CD1c-positive myeloid dendritic cell (primary cell): ENCODE measurements around the gene RCSD1.
A peak's percentile ranks its signal among the peaks of the same experiment; 100 is the strongest.
"Not testable (repeated sequence)": the region's sequence is repeated elsewhere in the genome, so short reads cannot be mapped to it uniquely, and the experiment has no call there.

Experiments used
- DNase-seq: peaks from one replicate; pipeline ENCODE4 v3.0.0-alpha.2; 2016; ENCODE audit errors: extremely low spot score

Gene RCSD1

DNA sequence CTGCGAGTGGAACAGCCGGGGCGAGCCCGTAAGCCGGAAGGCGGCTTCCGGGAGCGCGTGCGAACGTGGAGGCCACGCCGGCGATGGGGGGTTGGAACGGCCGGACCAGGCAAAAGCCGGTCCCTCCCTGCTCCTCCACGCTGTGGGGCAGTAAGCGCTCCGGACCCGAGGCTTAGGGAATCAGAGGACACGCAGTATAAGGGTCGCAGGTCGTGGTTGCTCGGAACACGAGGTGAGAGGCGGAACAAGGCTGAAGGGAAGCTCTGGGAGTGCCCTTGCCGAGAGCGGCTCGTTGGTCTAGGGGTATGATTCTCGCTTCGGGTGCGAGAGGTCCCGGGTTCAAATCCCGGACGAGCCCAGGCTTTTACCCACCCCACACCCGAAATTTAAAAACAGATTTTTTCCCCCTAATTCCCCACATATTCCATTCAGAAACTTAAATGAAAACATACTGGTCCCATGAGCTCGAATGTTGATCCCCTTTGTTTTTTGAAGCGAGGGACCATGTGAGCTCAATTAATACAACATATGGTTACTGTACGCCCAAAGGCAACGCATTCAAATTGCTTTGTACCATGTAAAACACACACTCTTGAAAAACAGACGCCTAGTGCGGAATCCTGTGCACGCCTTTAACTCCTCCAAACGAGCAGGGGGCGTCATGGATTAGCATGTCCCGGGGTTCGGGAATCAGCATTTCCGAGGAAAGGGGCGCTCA, 84.6 kb downstream of the RCSD1 start:
- peak; percentile 88 for DNase-seq

DNA sequence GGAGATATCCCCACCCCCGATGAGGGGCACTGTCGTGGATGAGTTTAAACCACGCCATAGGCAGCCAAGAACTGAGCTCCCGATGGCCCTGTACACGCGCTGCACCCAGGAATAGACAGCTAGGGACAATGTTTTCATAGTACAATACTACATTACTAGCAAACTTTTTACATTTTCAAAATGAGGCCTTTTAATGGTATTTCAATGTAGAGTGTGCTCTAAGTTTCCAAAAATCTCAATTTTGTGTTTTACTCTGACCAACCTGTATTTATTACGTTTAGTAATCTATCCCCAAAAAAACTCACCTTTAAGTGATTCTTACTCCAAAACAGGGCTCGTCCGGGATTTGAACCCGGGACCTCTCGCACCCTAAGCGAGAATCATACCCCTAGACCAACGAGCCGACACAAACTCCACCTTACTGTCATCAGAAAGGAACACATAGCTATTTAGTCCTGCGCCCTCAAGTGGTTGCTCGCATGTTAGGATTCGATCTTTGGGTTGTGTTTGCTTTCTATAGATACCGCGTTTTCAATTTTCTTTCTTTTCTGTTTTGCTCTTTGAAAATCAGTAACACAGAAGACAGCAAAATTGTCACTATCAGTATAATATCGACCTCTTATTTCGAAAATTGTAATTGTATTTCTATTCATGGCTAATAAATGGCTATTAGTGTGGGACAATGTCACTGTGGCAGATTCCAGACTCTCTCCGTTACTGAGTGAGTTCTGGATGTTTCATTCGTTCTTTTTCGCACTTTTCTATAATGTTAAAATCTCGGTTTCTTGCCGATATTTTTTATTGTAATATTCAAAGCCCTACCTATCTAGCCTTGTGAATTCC, 85.3 kb downstream of the RCSD1 start:
- DNase-seq = peak; percentile 93

DNA sequence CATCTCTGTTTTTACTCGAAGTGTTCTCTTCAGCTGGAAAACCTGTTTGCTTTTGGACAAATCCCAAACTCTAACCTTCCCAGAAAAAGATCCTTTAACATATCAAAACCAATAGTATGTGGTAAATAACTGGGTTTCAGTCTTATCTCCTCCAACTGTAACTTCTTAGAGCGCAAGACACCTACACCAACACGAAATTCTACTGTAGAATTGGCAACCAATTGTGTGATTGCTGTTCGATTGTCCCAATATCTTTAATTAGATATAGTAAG, 85.9 kb downstream of the RCSD1 start:
- DNase-seq = no peak

DNA sequence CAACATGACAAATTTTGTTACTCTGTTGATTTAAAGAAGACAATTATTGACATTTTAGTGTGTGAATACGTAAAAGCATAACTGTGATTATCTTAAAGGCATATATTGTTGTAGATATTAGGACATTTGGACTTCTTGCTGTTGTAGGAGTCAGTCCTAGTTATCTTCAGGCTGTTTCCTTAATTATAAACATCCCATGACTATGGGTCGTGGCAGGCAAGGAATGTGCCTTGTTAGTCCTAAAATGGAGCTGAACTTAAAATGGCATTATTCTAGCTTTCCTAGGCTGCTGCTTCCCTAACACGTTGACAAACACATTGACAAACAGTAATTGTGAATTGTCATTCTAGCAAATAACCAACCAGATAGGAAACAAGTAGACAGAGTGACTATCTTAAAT, 87.3 kb downstream of the RCSD1 start:
- DNase-seq = no peak

DNA sequence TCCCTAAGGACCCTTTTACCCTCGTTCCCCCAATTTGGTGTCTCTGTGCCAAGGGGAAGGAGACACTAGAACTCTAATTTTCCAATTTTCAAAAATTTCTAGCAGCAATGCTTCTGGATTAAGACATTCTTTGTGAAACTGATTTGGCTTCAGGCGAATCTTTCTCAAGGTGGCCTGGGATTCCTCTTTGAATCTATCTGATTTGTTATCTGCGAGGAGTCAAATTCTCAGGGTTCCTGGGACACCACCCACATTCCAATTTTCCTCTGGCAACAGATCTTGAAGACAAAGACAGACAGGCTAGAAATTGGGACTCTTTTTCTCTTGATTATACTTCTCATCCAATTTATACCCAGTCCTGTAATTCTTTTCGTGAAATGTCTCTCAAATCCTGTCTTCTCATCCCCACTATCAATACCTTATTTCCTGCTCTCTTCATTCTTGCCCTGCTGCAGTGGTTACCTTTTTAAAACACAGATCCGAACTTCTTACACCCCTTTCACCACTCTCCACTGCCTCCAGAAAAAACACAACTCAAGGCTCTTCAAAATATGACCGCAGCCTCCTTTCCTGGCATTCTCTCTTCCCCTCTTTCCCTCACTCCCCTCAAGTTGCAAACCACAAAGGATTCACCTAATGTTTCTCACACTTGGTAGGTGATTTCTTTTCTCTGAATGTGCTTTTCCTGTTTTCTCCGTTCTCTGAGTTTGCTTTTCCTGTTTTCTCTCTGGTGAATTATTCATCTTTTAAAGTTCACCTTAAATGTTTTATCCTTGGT, 89.1 kb downstream of the RCSD1 start:
- no peak for DNase-seq

DNA sequence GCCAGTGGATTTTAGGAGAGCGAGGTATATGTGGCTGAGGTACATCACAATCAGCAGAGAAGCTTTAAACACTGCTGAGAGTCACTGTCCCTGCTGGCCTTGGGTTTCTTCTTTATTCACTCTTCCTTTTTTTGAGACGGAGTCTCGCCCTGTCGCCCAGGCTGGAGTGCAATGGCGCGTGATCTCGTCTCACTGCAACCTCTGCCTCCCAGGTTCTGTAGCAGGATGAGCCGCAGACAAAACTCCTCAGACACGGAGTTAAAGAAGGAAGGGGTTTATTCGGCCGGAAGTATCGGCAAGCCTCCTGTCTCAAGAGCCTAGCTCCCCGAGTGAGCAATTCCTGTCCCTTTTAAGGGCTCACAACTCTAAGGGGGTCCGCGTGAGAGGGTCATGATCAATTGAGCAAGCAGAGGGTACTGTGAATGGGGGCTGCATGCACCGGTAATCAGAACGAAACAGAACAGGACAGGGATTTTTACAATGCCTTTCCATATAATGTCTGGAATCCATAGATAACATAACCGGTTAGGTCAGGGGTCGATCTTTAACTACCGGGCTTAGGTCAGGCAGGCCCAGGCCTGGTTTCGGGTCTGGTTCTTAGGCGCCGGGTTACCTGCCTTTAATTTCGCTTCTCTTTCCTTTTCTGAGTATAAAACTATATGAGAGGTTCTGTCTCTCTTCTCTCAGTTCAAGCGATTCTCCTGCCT, 89.8 kb downstream of the RCSD1 start:
- not testable (repeated sequence) for DNase-seq

DNA sequence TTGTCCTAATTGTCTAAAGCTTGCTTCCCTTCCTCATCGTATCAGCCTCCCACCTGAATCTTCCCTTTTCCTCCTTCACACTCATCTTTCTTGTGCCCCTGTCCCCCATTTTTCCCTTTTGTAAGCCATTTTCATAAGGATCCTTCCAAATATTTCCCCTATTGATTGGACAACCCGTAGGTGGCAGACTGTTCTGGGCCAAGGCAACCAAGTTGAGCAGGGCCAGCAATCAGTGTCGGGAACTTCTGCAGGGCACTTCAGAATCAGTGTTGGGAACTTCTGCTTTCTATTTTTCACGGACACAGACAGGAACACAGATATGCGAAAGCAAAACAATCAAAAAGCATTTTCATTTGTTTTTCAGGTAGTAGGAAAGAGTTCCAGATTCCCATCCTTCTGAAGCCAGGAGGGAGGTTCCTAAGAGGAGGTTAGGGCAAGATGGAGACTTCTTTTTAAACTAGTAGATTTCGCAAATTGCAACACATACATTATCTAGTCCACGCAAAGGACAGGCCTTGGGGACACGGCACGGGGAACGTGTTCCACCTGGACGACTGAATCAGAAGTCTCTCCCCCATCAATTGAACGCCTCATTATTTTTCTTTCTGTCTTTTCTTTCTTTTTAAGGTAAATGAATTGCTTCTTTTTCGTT, 91.1 kb downstream of the RCSD1 start:
- peak; percentile 66 for DNase-seq

DNA sequence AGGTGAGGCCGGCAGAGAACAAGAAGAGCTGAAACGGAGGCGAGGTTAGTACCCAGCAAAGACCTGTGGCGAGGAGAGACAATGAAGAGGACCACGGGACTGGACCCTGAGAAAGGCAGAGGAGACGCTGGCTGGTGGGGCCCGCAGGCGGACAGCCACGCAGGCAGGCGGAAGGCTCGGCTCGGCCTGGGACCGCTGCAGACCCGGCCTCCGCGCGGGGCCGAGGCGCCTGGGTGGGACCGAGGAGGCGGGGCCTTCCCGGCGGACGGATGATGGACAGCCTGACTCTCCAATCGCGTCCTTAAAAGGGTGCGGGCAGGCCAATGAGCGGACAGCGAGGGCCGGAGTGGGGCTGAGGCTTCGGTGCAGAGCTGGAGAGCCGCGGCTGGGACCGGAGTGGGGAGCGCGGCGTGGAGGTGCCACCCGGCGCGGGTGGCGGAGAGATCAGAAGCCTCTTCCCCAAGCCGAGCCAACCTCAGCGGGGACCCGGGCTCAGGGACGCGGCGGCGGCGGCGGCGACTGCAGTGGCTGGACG, 91.7 kb downstream of the RCSD1 start, which contains the start of gene MPZL1:
TSS of gene MPZL1 (plus strand) at position 366 of the 535 bp plus-strand sequence. CDS start 170 bp downstream, outside the sequence.
- DNase-seq = peak; percentile 96

DNA sequence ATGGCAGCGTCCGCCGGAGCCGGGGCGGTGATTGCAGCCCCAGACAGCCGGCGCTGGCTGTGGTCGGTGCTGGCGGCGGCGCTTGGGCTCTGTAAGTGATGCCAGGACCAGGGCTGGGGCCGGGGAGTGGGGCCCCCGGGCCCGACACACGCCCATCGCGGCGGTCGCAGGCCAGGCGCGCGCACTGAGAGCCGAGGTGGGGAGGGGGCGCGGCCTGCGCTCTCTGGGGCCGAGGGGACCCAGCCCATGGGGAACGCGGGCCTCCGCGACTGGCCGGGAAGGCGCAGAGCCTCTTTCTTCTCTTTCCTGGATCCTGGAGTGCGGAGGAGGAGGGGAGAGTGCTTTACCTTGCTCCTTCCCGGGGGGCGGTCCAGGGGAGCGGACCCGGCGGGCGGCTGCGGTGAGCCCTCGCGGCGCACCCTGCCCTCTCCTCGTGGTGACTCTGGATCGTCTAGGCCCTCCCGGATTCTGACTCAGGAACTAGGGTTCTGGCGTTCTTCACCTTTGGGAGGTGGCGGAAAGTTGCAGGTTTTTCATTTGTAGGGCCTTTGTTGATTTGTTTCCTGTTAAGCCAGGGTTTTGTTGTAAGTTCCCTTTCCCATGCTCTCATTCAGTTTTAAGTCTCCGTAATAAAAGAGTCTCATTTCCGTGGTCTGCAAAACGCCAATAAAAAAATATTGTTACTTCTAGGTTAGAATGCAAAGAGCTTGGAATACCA, 92.3 kb downstream of the RCSD1 start:
- DNase-seq = peak; percentile 30

DNA sequence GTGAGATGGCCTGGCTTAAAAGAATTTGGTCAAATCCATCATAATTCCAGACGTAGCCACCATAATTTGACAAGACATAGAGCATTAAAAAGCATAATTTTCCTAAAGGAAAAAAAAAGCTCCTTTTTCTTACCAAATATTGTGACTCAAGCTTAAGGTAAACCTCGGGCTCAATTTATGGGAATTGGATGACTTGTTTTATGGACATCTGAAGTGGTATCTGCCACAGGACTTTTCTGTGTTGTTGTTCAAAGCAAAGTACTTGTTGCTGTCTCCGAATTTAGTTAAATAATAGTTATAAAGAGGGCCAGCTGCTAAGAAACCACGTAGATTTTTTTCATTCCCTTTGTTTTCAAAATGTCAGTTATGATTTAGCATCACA, 92.8 kb downstream of the RCSD1 start:
- DNase-seq = no peak

DNA sequence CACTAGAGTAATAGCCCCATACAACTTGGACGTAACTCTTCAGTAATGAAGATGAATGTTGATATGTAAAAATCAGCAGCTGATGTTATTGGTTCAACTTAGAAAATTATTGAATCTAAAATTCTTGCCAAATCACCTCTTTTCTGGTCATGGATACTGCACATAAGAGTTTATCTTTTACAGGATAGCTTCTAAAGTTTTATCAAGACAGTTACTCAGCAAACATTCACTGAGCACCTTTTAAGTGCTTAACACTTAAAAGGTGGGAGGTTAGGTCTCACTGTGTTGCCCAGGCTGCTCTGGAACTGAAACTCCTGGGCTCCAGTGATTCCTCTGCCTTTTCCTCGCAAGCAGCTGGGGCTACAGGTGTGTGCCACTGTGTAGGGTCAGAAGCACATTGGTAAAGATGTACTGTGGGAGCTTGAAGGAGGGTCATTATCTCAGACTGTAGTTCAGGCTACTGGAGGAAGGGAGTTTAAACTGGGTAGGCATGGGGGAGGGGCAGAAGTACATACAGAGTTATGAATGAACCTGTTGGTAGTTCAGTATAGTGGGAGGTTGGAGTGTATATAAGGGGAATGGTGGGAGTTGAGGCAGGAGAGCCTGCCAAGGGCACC, 93.8 kb downstream of the RCSD1 start:
- DNase-seq = no peak

DNA sequence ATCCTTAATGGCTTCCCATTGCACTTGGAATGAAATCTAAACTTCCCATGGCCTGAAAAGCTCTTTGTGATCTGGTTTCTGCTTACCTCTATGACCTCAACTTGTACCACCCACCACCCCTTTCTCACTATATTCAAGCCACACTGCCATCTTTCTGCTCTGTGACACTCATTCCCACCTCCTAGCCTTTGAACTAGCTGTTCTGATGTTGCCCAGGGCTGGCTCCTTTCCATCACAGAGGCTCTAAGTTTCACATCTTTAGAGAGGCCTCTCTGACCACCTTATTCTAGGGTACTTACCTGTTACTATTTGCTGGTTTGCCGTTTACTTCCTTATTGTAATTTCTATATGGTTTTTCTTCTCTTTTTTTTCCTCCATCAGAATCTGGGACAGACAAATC, 96.0 kb downstream of the RCSD1 start:
- no peak for DNase-seq

DNA sequence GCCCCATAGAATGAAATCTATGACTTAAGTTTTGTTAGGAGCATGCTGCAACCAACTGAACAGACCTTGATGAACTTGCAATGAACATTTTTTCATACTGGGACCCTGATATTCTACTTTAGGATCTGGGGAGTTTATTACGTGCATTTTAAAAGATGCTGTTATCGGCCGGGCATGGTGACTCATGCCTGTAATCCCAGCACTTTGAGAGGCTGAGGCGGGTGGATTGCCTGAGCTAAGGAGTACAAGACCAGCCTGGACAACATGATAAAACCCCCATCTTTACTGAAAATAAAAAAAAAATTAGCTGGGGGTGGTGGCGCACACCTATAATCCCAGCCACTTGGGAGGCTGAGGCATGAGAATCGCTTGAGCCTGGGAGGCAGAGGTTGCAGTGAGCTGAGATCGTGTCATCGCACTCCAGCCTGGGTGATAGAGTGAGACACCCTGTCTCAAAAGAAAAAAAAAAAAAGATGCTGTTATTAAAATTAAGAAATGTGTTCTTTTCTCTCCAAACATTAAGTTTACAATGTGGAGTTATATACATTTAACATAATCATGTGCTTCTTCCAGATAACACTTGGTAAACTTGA, 98.9 kb downstream of the RCSD1 start:
- DNase-seq = no peak

DNA sequence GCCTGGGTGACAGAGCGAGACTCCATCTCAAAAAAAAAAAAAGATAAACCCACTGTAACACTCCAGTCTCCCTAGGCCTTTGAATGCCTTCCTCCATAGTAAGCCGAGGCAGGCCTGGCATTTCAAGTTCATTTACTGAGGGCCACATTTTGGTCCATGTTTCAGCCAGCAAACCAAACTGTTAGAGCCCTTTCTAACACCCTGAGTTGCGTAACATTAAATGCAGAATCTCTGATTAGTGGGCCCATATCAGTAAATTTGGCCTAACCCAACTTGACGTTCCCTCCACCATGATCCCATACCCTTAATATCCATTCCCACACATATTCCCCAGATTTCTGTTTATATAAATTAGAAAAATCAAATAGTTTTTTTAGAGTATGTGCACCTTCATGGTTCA, 104.2 kb downstream of the RCSD1 start:
- DNase-seq = no peak

DNA sequence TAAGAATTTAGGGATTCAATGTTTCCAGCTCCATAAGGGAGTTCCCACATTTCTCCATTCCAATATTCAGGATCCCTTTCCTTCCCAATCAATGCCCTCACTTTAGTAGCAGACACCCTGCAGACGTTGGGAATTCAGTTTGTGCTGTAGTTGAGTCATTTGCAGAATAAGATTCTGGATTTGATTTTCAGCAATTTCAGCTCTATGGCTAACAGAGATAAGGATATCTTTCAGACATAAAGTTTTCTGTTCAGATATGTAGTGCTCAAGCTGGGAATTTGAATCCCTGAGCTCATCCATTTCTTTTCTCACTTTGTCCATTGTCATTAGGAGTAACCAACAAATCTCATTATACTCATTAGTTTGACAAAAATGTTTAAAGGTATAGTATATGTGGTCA, 104.8 kb downstream of the RCSD1 start:
- no peak for DNase-seq

DNA sequence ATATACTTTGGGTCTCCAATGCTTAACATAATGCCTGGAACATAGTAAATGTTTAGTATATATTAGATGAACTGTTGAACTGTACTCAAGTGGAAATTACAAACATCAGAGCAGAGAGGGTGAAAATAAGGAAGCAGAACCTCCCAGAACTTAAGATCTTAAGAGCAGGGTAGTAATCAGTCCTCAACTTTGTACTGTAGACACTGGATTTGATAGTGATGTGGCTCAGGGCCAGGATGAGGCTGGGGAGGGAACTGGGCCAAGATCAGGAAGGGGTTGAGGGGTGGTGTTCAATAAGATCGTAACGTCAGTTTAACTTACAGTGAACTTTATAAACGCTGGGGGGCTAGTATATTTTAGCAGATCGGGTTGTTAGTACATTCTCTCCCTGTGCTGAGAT, 107.1 kb downstream of the RCSD1 start:
- no peak for DNase-seq

DNA sequence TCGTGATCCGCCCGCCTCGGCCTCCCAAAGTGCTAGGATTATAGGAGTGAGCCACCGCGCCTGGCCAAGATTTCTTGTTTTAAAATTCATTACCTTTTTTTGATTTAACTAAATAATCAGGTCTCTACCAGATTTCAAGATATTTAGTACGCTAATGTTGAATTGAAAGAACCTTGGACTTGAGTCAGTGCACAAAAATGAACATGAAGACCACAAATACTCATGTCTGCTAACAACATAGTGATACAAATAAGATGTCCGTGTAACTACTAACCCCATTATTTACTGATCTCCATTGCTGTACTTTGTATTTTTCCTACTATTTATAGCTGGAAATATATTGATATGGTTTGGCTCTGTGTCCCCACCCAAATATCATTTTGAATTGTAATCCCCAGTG, 108.1 kb downstream of the RCSD1 start:
- no peak for DNase-seq

DNA sequence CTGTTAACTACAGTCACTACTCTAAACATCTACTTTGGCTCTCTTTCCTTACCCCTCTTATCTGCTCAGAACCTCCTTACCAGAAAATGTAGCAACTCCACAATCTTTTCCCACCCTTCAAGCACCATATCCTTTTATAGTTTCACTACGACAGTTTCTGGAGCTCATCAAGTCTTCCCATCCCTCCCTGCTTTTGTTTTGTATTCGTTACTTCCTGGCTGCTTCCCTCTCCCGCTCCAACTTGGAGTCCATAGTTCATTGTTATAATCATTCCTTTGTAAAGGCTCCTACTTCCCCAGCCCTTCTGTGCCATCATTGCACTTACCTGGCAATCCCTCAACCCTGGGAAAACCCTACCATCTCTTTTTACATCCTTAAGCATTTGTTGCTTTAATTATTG, 109.7 kb downstream of the RCSD1 start:
- no peak for DNase-seq

DNA sequence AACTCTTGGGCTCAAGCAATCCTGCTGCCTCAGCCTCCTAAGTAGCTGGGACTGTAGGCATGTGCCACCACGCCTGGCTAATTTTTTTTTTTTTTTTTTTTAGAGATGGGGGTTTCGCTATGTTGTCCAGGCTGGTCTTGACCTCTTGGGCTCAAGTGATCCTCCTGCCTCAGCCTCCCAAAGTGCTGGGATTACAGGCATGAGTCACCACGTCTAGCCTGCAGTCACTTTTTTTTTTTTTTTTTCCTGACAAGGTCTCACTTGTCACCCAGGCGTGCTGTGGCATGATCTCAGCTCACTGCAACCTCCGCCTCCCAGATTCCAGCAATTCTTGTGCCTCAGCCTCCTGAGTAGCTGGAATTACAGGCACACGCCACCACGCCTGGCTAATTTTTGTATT, 111.1 kb downstream of the RCSD1 start:
- DNase-seq = not testable (repeated sequence)
